Right lobe of liver (tissue), 6 donors: ENCODE data around the gene BOC. TPM values are rescaled to one million over a fixed set of nuclear protein-coding genes. Genes with fewer than 3 reads are reported as not detected.

Source experiments
- ATAC-seq, 4 donors: fragments of 200-7000 bp; cut with Tn5 transposase; one replicate each; pipeline ENCODE4 v1.9.1; 2020; ENCODE audit warnings: mild to moderate bottlenecking in 4 of 4, moderate library complexity in 4 of 4
- DNase-seq, 3 donors: peaks; one replicate each; pipeline ENCODE4 v3.0.0-alpha.2; 2020
- H3K27ac ChIP-seq, 3 donors: fragments of 200-600 bp; one replicate each; pipeline ENCODE4 v1.8.0; 2022
- H3K27me3 ChIP-seq, 2 donors: fragments of 200-600 bp; one replicate each; pipeline ENCODE4 v1.8.0; 2022
- H3K36me3 ChIP-seq, 4 donors: fragments of 200-600 bp; sonication (generic) in 1 of 4; one replicate each; pipeline versions ENCODE4 v1.5.1 to v1.8.0; 2017 to 2022; ENCODE audit warnings: control low read depth in 1 of 4
- H3K4me1 ChIP-seq, 4 donors: fragments of 200-600 bp; sonication (generic) in 1 of 4; one replicate each; pipeline versions ENCODE4 v1.5.1 to v1.8.0; 2017 to 2022; ENCODE audit warnings: control low read depth in 1 of 4
- H3K4me3 ChIP-seq, 3 donors: fragments of 200-600 bp; one replicate each; pipeline ENCODE4 v1.8.0; 2022
- H3K9me3 ChIP-seq, 4 donors: fragments of 200-600 bp; sonication (generic) in 1 of 4; one replicate each; pipeline versions ENCODE4 v1.5.1 to v1.8.0; 2017 to 2022; ENCODE audit warnings: control low read depth in 1 of 4
- CTCF ChIP-seq, 4 donors: fragments of 200-600 bp in 3 of 4; fragments of 450-650 bp in 1 of 4; IDR thresholded peaks; one replicate each; pipeline versions ENCODE4 v1.5.1 to v1.8.0; 2016 to 2022; ENCODE audit warnings: antibody characterized with exemption in 4 of 4, mild to moderate bottlenecking in 2 of 4
- POLR2A ChIP-seq: fragments of 450-650 bp; IDR thresholded peaks from one replicate; pipeline ENCODE4 v1.6.1; 2017; ENCODE audit warnings: antibody characterized with exemption, mild to moderate bottlenecking
- WGBS: methylation state at CpG from one replicate; pipeline ENCODE4 v1.1.6; 2018; ENCODE audit warnings: low coverage, low lambda C conversion rate; ENCODE audit not compliant: insufficient coverage; ENCODE audit errors: missing lambda C conversion rate; 5-methylcytosine and 5-hydroxymethylcytosine counted together
- intact Hi-C, 2 donors: fragments of 100-400 bp; cut with DNase I; formaldehyde crosslinking; loops; one replicate each; pipeline versions ENCODE4 v1.11.2 to v1.14.1; 2022
- total RNA-seq, 6 experiments: library from RNA; depleted of rRNA in 2 of 6; stranded (reverse); fragments of >200 nt in 2 of 6; fragmentation: NEBNext Ultra II Directional in 3 of 6; extraction: Animal tissue kit (Norgen Biotek cat#: 25700) in 3 of 6; gene quantifications; one replicate each; pipeline versions ENCODE4 v1.1.0 to v1.2.4, GENCODE V29; 2016 to 2023
- donor health status: DM: no; HTN: yes; CAD: no.
- donor health status: DM: no; HTN: no; CAD: no.
- donor health status: DM: no; HTN: no; CAD: no.
- donor health status: DM: no; HTN: yes; CAD: no.
- donor health status: DM: no; HTN: yes; CAD: no.

The BOC gene
- total RNA-seq, 6 experiments from 2014 or later, result 0.22 to 0.86 (median 0.49) TPM

- Histone ChIP-seq H3K4me3 (no peak overlapping the region), H3K36me3 (no peaks in the 10 kb centered on the region), H3K27me3 (no peaks in the 10 kb centered on the region), H3K4me1 (no peaks in the 10 kb centered on the region), H3K27ac (no peak overlapping the region), H3K9me3 (no peaks in the 10 kb centered on the region)
- ATAC-seq, result no peak
- TF ChIP-seq POLR2A (no peak), CTCF (IDR thresholded peaks at IDR 0.05) (no peak)
- WGBS, result 57% methylated on average over 5 of the region's 5 CpGs
- intact Hi-C loops, result no loop called here
- DNase-seq, result no peak
Measured at GRCh38 chr3:113220721-113221120, 9.4 kb downstream of the BOC start.

GRCh38 chr3:113221721-113222257 is 10.4 kb downstream of the BOC start:
- Histone ChIP-seq H3K9me3 (no peaks in the 10 kb centered on the region), H3K4me3 (no peak overlapping the region), H3K27me3 (no peaks in the 10 kb centered on the region), H3K27ac (no peak overlapping the region), H3K36me3 (no peaks in the 10 kb centered on the region), H3K4me1 (no peaks in the 10 kb centered on the region)
- no peak for DNase-seq
- WGBS, result 40% methylated on average over 2 of the region's 2 CpGs
- no peak for ATAC-seq
- no peak for TF ChIP-seq CTCF (IDR thresholded peaks at IDR 0.05)
- TF ChIP-seq POLR2A, result no peak
- intact Hi-C loops, result no loop called here

- 62% methylated on average over 8 of the region's 10 CpGs for WGBS
- Histone ChIP-seq H3K27me3 (no peaks in the 10 kb centered on the region), H3K4me3 (no peak overlapping the region), H3K27ac (no peak overlapping the region), H3K36me3 (no peaks in the 10 kb centered on the region), H3K4me1 (no peaks in the 10 kb centered on the region), H3K9me3 (no peaks in the 10 kb centered on the region)
- intact Hi-C loops, result no loop called here
- ATAC-seq (no peak), DNase-seq (no peak)
- TF ChIP-seq CTCF (IDR thresholded peaks at IDR 0.05) (no peak), POLR2A (no peak)
Measured at GRCh38 chr3:113222451-113223086, 11.2 kb downstream of the BOC start.

- H3K9me3 ChIP-seq, result no peaks in the 10 kb centered on the region
- no peak overlapping the region for H3K27ac ChIP-seq
- no peaks in the 10 kb centered on the region for H3K27me3 ChIP-seq
- H3K4me1 ChIP-seq, result no peaks in the 10 kb centered on the region
- WGBS, result 48% methylated on average over 9 of the region's 18 CpGs
- ATAC-seq (peak; percentile 29 to 47 (median 43)), DNase-seq (no peak)
- H3K36me3 ChIP-seq, result no peaks in the 10 kb centered on the region
- intact Hi-C loops, result no loop called here
- H3K4me3 ChIP-seq, result no peak overlapping the region
- no peak for TF ChIP-seq POLR2A
- TF ChIP-seq CTCF (IDR thresholded peaks at IDR 0.05), result no peak
Measured at GRCh38 chr3:113223475-113224281, 12.3 kb downstream of the BOC start.
